ENCODE measurements around the gene SPEN.

SPEN gene, protein sequence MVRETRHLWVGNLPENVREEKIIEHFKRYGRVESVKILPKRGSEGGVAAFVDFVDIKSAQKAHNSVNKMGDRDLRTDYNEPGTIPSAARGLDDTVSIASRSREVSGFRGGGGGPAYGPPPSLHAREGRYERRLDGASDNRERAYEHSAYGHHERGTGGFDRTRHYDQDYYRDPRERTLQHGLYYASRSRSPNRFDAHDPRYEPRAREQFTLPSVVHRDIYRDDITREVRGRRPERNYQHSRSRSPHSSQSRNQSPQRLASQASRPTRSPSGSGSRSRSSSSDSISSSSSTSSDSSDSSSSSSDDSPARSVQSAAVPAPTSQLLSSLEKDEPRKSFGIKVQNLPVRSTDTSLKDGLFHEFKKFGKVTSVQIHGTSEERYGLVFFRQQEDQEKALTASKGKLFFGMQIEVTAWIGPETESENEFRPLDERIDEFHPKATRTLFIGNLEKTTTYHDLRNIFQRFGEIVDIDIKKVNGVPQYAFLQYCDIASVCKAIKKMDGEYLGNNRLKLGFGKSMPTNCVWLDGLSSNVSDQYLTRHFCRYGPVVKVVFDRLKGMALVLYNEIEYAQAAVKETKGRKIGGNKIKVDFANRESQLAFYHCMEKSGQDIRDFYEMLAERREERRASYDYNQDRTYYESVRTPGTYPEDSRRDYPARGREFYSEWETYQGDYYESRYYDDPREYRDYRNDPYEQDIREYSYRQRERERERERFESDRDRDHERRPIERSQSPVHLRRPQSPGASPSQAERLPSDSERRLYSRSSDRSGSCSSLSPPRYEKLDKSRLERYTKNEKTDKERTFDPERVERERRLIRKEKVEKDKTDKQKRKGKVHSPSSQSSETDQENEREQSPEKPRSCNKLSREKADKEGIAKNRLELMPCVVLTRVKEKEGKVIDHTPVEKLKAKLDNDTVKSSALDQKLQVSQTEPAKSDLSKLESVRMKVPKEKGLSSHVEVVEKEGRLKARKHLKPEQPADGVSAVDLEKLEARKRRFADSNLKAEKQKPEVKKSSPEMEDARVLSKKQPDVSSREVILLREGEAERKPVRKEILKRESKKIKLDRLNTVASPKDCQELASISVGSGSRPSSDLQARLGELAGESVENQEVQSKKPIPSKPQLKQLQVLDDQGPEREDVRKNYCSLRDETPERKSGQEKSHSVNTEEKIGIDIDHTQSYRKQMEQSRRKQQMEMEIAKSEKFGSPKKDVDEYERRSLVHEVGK (N-terminal part only)

DNA sequence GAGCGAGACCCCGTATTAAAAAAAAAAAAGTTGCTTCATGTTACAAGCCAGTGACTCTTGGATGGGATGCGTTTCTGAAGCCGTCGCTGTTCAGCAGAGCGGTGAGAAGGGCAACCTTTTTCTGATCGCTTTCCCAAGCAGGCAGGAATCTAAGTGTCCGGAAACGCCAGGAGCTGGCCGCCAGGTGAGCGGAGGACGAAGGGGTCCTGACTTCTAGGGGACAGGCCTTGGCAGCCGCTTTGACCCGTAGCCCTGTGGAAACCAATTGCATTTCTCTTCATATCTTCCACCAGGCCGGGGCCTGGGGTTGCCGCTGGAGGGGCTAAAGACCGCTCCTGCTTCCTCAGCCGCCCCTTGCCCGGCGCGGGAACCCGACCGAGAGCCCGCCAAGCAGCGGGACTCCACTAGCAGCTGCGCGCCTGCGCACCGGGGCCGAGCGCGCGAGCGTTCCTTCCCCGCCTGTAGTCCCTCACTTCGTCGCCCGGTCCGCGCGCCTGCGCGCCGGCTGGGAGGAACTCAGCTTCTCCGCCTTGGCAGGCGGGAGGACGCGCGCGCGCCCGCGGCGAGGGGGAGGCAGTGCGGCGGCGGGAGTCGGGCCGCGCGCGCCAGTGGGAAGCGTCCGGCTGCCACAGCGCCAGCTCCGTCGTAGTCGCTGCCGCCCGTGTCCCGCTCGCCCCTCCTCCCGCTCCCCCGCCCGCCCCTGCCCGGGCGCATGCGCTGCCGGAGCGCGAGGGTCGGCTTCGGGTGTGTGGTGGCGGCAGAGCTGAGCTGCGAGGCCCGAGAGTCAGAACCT, at the start of gene SPEN:
SPEN (plus strand) TSS at position 608 of the 793 bp plus-strand sequence. CDS start 361 bp downstream, outside the sequence.
- peak; percentile 68 for TF ChIP-seq TAF1 (IDR thresholded peaks at IDR 0.05; ENCODE audit: low read depth)
- TF ChIP-seq, protein P1, sequence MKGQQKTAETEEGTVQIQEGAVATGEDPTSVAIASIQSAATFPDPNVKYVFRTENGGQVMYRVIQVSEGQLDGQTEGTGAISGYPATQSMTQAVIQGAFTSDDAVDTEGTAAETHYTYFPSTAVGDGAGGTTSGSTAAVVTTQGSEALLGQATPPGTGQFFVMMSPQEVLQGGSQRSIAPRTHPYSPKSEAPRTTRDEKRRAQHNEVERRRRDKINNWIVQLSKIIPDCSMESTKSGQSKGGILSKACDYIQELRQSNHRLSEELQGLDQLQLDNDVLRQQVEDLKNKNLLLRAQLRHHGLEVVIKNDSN (IDR thresholded peaks at IDR 0.05): 0 out of 2 replicates have a peak, but pooled peaks have one; percentile 6
- TF ChIP-seq CREB1 (IDR thresholded peaks at IDR 0.05; ENCODE audit: low read depth): no peak
- TF ChIP-seq TCF12 (IDR thresholded peaks at IDR 0.05; ENCODE audit: low read depth): no peak; the same call in 1 of the 2 replicates
- no peak for TF ChIP-seq YY1 (IDR thresholded peaks at IDR 0.05; ENCODE audit: low read depth)
- peak; percentile 45; the same call in 1 of the 2 replicates for TF ChIP-seq ZBTB7A (IDR thresholded peaks at IDR 0.05; ENCODE audit: low read depth)
- TF ChIP-seq EP300 (IDR thresholded peaks at IDR 0.05; ENCODE audit: borderline replicate concordance): 0 out of 2 replicates have a peak, but pooled peaks have one; percentile 13
- TF ChIP-seq, protein P2, sequence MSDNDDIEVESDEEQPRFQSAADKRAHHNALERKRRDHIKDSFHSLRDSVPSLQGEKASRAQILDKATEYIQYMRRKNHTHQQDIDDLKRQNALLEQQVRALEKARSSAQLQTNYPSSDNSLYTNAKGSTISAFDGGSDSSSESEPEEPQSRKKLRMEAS (IDR thresholded peaks at IDR 0.05): peak; percentile 74

- TF ChIP-seq EGR1 (IDR thresholded peaks at IDR 0.05): no peak
- TF ChIP-seq TCF12 (IDR thresholded peaks at IDR 0.05; ENCODE audit: low read depth): peak; percentile 93
- no peak for TF ChIP-seq ZBTB7A (IDR thresholded peaks at IDR 0.05; ENCODE audit: low read depth)
- no peak for TF ChIP-seq REST (IDR thresholded peaks at IDR 0.05; ENCODE audit: low read depth)
- TF ChIP-seq, protein P1 (IDR thresholded peaks at IDR 0.05): no peak
- no peak for TF ChIP-seq RAD21 (IDR thresholded peaks at IDR 0.05; ENCODE audit: low read depth)
- TF ChIP-seq, protein P2 (IDR thresholded peaks at IDR 0.05): no peak; the same call in 1 of the 2 replicates
- no peak for TF ChIP-seq YY1 (IDR thresholded peaks at IDR 0.05; ENCODE audit: low read depth)
- peak; percentile 80 for TF ChIP-seq CEBPB (IDR thresholded peaks at IDR 0.05)
- peak; percentile 94 for TF ChIP-seq TEAD4 (IDR thresholded peaks at IDR 0.05)
- TF ChIP-seq TAF1 (IDR thresholded peaks at IDR 0.05; ENCODE audit: low read depth): no peak
- TF ChIP-seq CREB1 (IDR thresholded peaks at IDR 0.05; ENCODE audit: low read depth): no peak
- TF ChIP-seq NFIC (IDR thresholded peaks at IDR 0.05): peak; percentile 84
- TF ChIP-seq EP300 (IDR thresholded peaks at IDR 0.05; ENCODE audit: borderline replicate concordance): peak; percentile 86
- TF ChIP-seq FOXM1 (IDR thresholded peaks at IDR 0.05; ENCODE audit: borderline replicate concordance, low read depth): peak; percentile 81
These were observed 48.3 kb upstream of the SPEN start for GRCh38 chr1:15799004-15799867.

- peak; percentile 28; the same call in 1 of the 2 replicates for TF ChIP-seq EGR1 (IDR thresholded peaks at IDR 0.05)
- no peak; the same call in 1 of the 2 replicates for TF ChIP-seq CEBPB (IDR thresholded peaks at IDR 0.05)
- TF ChIP-seq TEAD4 (IDR thresholded peaks at IDR 0.05): peak; percentile 92
- TF ChIP-seq EP300 (IDR thresholded peaks at IDR 0.05; ENCODE audit: borderline replicate concordance): peak; percentile 95
- TF ChIP-seq RAD21 (IDR thresholded peaks at IDR 0.05; ENCODE audit: low read depth): no peak
- no peak for TF ChIP-seq TAF1 (IDR thresholded peaks at IDR 0.05; ENCODE audit: low read depth)
- peak; percentile 90 for TF ChIP-seq FOXM1 (IDR thresholded peaks at IDR 0.05; ENCODE audit: borderline replicate concordance, low read depth)
- TF ChIP-seq TCF12 (IDR thresholded peaks at IDR 0.05; ENCODE audit: low read depth): peak; percentile 96
- TF ChIP-seq, protein P2 (IDR thresholded peaks at IDR 0.05): peak; percentile 55; the same call in 1 of the 2 replicates
- TF ChIP-seq, protein P1 (IDR thresholded peaks at IDR 0.05): no peak
- TF ChIP-seq REST (IDR thresholded peaks at IDR 0.05; ENCODE audit: low read depth): no peak
- peak; percentile 33; the same call in 1 of the 2 replicates for TF ChIP-seq YY1 (IDR thresholded peaks at IDR 0.05; ENCODE audit: low read depth)
- peak; percentile 98 for TF ChIP-seq NFIC (IDR thresholded peaks at IDR 0.05)
- TF ChIP-seq ZBTB7A (IDR thresholded peaks at IDR 0.05; ENCODE audit: low read depth): no peak
- TF ChIP-seq CREB1 (IDR thresholded peaks at IDR 0.05; ENCODE audit: low read depth): no peak
These were observed 47.3 kb upstream of the SPEN start for GRCh38 chr1:15799928-15800835.

Data from Ishikawa (cell line).